ENCODE measurements around the gene NACC1. TPM values are rescaled to one million over a fixed set of nuclear protein-coding genes. Genes with fewer than 3 reads are reported as not detected.
A peak's percentile ranks its signal among the peaks of the same experiment; 100 is the strongest.

NACC1 gene
- total RNA-seq: 36.2 and 46.7 TPM in 2 replicates

DNA sequence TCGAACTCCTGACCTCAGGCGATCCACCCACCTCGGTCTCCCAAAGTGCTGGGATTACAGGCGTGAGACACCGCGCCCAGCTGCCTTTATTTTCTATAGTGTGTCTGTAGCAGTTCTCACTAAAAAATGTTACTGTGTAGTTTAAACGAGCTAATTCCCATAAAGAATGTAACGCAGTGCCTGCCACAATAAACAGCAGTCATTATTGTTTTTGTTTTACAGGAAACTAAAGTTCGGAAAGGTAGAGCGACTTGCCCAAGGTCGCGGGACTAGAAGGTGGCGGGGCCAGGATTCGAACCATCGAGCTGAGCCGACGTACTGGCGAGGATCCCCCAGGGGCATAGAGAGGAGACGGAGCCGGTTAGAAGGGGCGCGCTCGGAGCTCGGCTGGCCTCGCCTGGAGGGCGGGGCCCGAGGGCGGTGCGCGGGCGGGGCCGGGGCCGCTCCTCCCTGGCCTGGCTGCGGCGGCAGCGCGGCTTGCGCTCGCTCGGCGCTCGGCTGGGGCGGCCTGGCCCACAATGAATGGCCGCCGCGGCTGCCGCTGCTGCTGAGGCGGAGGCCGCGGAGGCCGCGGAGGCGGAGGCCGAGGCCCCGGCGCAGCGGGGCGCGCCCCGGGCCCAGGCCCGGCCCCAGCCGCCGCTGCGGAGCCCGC is at the start of gene NACC1:
TSS of gene NACC1 (plus strand) at position 493 of the 652 bp plus-strand sequence. CDS start 16,944 bp downstream, outside the sequence.
- DNase-seq (ENCODE audit: low read depth in 2 of 2): peak; percentile 60 to 91

DNA sequence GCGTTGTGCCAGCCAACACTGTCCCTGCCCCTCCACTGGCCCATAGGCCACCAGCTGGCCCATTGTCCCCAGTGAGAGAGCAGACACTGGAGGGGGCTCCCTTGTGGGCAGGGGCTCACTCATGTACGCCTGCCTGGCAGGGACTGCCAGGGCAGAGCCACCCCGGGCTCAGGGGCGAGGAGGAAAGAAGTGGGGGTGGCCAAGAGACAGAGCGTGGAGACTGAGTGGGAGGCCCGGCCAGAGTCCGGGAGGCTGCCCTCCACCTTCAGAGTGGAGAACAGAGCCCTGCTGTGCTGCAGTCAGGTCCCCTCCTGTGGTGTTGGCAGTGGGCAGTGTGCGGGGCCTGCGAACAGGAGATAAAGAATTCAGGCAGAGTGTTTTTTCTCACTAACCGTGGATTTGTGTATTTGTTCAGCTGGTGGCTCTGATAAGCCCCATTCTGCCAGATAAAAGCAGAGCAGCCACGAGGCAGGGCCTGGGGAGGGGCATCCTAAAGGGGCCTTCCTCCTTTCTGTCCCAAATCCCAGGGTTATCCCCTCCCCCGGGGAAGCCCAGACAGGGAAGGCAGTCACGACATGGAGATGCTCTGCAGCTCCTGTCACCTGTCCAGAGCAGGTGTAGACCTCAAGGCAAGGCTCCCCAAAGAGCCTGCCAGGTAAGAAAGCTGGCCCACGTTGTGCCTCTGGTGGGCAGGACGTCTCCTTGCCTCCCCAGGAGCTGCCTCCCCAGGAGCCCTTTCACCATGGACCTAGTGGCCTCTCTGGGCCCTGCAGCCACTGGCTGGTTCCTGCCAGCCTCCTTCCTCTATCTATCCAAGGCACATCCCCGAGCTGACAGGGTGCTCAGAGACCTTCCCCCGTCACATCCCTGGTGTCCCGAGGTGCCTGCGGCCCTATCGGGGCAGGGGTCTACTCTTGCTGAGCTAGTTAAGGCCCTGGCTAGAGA is 48.4 kb upstream of the NACC1 start:
- no peak for DNase-seq (ENCODE audit: low read depth in 2 of 2)

DNA sequence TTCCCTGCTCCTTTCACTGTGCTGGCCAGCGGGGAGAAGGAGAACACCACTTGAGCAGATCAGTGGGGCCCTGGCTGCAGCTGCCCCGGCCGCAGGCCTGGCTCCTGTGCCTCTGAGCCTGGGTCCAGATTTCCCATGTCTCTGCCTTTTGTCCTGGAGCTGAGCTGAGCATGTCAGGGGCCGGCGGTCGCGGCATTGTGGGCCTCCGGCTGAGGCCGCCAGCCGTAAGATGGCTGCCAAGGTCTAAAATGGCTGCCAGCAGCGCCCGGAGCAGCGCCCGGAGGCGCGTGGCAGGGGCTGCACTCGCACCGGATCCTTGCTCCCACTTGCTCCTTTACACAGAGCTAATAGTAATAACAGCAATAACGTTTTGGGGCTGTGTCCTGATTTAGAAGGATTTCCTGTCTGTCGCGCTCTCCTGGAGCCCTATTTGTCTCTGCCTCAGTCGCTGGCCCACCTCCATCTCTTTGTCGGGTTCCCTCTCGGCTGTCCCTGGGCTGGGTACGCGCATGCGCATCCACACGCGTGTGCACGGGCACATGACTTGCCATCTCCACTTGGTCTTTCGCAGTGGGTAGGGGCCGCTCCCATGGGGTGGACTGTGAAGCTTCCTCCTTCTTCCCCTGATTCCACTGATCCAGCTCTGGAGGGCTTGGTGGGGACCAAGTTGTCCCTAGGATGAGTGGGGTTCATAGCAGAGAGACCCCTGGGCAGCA is 47.5 kb upstream of the NACC1 start:
- no peak for DNase-seq (ENCODE audit: low read depth in 2 of 2)

DNA sequence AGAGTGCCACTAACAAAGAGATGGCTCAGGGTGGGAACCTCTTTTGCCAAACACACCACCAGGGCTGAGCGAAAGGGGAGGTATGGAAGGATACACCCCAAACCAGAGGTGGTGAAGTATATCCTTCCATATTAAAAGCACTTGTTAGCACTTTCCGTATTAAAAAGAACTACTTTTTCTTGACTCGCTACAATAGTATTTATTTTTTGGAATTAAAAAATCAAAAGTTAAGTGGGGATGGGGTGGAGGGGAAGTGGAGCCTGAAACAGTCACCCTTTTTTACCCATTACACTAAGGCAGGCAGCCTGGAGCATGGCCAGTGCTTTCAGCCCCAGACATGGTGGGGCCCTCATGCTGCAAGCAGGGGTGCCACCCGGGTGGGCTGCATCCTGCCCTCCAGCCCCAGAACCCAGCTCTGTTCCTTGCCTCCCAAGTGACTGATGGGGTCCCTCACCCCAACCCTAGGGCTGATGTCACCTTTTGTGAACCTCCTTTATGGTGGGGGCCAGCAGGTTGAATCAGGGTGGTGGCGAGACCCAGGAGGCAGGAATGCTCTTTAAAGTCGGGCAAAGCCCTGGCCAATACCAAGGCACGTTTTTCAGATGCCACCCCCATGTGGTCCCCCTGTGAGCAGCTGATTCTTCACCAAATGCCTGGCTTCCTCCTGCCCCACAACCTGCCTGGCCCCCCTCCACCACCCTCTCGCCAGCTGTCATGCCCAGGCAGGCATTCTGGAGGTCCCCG is 46.4 kb upstream of the NACC1 start:
- no peak for DNase-seq (ENCODE audit: low read depth in 2 of 2)

DNA sequence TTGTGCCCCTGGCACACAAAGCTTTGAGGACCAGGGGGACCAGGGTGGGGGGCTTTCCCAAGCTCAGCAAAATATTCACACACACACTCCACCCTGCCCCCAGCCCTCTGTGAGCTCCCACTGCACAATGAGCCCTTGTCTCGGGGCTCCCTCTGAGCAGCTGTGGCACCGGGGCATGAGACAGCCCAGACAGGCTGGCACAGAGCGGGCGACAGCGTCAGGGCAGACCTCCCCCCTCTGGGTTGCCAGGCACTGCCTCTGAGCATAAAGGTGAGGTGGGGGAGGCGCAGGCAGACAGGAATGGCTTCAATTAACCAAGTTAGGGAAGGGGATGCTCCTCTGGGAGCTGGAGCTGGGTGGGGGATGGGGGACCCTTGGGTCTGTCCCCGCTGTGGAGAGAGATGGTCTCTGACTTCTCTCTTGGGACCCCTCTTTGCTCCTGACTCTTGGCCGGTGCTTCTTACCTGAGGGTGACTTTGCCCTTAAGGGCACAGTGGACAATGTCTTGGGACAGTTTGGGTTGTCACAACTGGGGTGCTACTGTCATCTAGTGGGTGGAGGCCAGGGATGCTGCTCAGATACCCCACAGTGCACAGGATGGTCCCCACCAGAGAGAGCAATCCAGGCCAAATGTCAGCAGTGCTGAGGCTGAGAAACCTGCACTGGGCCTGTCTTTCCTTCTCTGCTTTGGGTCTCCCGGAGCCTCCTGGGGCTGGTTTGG is 45.7 kb upstream of the NACC1 start:
- DNase-seq (ENCODE audit: low read depth in 2 of 2): no peak

DNA sequence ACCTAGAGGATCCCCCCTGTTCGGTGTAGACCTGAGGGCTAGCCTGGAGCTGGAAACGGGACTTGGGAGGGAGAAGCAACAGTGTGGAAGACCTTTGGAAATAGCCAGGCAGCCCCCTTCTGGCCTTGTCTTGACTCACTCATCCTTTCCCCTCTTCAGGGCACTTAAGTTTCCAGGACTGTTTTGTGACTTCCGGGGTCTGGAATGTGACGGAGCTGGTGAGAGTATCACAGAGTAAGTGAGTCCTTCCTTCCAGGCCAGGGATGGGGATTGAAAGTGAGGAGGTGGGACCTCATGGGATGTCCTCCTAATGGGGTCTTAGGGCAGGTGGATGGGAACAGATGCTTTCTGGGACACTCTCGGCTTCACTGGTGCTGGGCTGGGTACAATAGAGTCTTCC is 44.8 kb upstream of the NACC1 start:
- no peak for DNase-seq (ENCODE audit: low read depth in 2 of 2)

DNA sequence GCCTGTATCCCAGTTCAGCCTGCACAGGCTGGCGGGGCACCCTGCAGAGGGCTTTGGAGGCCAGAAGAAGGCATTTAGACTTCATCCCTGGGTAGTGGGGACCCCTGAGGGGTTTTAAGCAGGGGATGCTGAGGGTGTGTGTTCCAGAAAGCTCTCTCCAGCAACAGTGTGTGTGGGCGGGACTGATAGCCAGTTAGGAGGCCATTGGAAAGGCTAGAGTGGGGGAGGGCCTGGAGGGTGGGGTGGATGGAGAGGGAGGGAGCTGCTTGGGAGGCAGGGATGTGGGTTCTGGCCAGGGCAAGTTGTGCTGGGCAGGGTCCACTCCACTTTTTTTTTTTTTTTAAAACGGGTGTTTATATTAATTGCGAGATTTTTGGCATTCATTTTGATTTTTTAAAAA is 43.7 kb upstream of the NACC1 start:
- DNase-seq (ENCODE audit: low read depth in 2 of 2): no peak

DNA sequence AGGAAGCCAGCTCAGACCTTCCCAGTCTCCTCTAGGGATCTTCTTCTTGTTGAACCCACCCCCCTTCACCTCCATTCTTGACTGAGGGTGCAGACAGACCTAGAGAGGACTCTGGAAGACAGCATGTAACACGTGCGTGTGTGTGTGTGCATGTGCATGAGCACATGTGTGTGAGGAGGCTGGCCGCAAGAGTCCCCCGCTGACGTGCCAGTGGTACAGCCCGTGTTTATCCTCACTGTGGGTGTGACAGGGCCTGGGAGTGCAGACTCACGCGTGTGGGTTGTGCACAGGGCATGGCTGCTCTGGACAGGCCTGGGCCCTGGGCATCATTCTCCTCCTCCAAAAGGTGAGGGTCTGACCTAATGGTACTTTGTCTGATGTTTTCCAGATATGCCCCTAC is 41.7 kb upstream of the NACC1 start:
- no peak for DNase-seq (ENCODE audit: low read depth in 2 of 2)

DNA sequence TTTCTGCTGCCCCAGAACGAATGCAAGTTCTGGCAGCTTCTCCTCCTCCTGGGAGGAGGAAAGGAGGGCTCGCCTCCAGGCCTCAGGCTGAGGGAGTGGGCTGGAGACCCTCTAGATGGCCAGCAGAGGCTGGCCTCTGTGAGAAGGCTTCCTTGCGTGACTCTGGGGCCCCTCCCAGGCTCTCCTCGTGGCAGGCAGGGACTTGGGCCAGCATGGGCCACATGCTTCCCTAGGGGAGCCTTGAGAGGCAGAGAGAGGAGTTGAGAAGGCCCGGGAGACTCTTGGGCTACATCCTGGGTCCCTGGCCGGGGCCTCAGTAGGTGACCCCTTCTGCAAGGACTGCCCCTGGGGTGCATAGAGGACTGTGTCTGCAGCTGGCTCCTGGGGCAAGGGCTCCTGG is 41.3 kb upstream of the NACC1 start:
- no peak for DNase-seq (ENCODE audit: low read depth in 2 of 2)

DNA sequence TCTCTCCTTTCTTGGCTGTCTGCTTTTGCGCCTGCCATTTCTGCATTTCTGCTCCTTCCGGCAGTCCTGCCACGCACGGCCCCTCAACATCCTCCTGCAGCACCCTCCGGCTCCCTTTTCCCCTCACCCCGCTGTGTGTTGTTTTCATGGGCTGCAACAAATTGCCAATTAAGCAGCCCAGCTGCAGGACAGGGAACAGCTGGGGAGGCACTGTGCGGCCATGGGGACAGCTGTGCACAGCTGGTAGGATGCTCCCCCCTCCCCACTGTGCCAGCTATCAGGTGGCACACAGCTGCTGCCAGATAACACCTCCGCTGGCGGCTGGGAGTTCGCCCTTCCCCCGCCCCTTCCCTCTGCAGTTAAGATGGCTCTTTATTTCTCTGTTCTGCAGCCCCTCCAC is 40.8 kb upstream of the NACC1 start:
- no peak for DNase-seq (ENCODE audit: low read depth in 2 of 2)

DNA sequence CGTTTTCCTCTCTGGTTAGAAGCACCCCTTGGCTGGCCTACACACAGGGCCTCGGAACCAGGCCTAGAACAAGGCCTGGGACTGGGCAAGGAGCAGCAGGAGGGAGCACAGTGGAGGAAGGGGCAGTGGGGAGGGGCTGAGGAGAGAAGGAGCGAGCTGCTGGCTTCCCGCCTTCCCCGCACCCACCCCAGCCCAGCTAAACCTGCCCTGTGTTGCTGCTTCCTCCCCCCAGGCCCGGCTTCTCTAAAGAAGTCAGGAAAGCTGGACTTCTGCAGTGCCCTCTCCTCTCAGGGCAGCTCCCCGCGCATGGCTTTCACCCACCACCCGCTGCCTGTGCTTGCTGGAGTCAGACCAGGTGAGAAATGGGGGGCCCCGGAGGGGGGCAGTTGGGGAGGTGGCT is 39.7 kb upstream of the NACC1 start:
- DNase-seq (ENCODE audit: low read depth in 2 of 2): no peak

DNA sequence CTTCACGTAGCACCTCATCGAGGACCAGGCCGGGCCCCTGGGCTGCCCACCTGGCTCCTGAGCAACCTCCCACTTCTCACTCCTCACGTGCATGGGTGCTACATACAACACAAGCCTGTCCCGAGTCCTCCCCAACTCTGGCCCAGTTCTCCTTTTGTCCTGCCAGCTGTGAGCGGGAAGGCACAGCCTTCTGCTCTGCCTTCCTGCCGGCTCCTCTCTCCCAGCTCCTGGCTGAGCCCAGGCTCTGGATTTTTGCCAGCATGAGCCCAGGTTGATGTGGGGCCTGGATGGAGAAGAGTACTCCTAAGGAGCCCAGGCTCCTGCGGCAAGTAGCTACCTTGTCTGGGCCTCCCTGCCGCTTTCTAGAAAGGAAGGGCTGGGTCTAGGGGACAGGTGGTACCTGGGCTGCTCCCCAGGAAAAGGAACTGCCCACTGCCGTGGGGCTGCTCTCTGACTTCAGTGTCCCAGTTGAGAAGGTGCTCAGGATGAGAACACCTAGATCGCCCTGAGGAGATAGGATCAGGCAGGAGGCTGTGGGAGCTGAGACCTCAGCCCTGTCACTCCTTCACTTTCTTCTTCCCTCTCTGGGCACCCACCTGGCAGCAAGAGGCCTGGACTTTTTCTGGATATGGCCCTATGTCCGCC is 39.0 kb upstream of the NACC1 start:
- no peak for DNase-seq (ENCODE audit: low read depth in 2 of 2)

DNA sequence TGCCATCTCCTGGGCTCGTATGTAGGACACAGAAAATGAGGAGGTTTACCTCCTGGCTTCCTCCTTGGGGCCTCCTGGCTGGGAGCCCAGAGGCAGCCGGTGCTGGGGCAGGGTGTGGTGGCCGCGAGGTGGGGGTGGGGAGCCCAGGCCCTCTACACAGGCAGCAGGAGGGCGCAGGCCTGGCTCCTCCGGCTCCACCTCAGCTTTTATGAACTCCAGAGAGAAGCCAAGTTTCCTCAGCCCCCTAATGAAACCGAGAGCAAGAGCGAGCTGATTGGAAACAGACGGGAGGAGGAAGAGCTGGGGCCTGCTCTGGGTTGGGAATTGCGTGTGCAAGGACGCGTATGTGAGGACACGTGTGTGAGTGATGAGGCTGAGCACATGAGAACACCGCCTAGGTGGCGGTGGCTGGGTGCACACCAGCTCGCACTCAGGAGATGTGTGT is 38.5 kb upstream of the NACC1 start:
- DNase-seq (ENCODE audit: low read depth in 2 of 2): no peak

DNA sequence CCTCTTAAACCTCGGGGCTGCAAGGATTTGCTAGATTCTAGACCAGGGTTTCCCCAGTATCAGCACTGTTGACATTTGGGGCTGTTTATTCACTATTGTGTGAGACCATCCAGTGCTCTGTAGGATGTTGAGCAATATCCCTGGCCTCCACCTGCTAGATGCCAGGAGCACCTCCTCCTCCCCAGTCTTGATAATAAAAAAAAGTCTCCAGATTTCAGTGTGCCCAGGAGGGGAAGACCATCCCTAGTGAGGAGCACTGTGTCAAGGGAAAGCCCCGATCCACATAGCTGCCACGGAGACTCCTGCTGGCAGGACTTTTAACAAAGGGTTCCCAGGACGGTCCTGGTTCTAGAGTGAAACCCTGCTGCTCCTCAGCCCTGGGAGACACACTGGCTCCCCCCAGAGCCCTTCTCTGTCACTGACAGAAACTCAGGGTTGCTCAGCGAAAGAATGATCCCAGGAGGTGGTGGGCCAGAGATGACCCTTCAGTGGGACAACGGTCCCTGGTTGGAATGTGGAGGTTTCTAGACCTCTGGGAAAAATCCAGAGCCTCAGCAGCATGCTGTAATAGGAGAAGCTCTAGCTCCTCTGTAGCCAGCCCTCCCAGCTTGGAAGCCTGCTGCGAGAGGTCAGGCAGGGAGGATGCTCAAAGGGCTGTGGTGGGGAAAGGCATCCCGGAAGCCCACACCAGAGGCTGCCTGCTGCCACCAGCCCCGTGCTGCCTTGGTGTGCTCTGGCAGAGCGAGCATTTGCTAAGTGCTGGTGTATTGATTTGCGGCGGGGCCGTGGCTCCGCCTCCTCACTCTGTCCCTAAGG is 35.7 kb upstream of the NACC1 start:
- peak in 1 of 2 donors; percentile 38 for DNase-seq (ENCODE audit: low read depth in 2 of 2)

DNA sequence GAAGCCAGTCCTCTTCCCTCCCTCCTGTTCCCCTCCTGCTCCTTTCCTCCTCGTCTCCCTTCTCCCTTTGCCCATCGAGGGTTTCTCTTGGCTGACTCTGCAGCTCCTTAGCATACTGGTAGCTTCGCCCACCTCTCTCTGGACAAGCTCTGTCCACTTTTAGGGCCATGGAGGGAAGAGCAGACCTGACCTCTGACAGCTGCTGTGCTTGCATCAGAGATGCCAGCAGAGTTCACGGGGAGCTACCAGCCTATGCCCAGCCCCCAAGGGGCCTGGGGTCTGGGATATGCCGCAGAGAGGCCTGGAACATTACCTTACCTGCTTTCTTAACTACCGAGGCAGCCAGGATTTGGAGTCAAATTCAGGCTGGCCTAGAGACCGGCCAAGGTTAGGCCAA is 35.1 kb upstream of the NACC1 start:
- no peak for DNase-seq (ENCODE audit: low read depth in 2 of 2)

DNA sequence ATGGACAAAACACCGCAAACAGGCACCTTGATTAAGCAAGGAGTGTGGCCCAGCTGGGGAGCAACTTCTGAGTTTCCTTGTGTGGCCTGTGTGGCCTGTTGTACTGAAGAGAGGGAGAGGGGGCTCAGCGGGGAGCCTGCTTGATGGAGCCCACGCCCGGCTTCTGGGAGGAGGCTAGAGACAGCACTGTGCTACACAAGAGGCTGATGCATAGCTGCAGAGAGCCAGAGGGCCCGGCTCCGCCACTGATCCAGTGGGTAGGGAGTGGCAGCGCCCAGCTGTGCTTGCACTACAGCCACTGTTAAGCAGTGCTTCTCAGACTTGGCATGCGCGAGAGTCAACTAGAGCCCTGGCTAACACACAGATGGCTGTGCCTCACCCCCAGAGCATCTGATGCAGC is 34.4 kb upstream of the NACC1 start:
- DNase-seq (ENCODE audit: low read depth in 2 of 2): no peak

DNA sequence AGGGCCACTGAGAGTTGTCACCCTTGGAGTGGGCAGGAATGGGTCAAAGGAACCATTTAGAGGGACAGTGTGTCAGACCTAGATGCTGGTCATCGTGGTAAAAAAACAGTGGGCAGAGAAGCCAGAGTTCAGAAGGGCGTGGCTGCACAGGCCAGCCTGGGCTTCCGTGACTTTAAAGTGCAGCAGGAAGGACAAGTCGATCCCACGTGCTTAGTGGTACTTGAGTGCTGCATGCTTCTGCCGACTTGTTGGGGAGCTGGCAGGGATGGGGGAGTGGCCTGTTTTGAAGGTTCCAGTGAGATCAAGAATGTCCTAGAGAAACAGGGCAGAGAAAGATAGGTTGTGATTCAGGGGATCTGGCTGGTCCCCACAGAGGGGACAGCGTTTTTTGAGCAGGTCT is 32.4 kb upstream of the NACC1 start:
- no peak for DNase-seq (ENCODE audit: low read depth in 2 of 2)

DNA sequence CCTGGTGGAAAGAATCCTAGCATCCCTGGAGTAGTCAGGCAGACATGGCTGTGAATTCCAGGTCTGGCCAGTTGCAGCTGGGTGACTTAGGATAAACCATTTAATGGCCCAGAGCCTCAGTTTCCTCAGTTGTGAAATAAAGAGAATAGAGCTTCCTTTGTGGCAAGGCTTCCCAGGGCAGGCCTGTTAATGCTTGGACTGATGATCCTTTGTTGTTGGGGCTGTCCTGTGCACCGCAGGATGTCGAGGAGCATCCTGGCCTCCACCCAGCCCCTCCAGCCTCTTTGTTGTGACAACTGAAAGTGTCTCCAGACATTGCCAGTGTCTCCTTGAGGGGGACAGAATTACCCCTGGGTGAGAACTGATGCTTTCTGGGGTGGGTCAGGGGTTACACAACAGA is 31.7 kb upstream of the NACC1 start:
- no peak for DNase-seq (ENCODE audit: low read depth in 2 of 2)

DNA sequence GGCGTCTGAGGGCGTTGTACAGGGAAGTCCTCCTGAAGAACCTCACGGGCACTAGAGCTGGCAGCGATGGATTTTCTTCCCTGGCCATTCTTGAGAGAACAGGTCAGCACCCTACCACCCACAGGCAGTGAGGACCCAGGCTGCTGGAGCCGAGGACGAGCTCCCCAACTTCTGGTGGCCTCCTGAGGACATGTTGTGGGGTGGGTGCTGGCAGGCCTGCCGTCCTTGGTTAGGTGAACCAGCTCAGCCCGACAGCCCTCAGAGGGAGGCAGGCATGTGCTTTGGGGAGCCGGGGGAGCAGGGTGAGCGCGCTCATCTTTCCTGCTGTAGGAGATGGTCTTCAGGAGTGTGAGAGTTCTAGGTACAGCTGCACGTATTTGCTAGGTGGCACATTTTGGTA is 30.8 kb upstream of the NACC1 start:
- no peak for DNase-seq (ENCODE audit: low read depth in 2 of 2)
